Large intestine (tissue), 3 donors: Measurements from ENCODE around the gene TUBGCP2. TPM values are rescaled to one million over a fixed set of nuclear protein-coding genes. Genes with fewer than 3 reads are reported as not detected.

Source experiments
- DNase-seq, 2 donors: peaks; one replicate each; pipeline versions ENCODE4 v3.0.0 to v3.0.0-alpha.2; 2013
- H3K27ac ChIP-seq: one replicate; pipeline ENCODE4 v1.5.1; 2013; ENCODE audit warnings: low read length
- H3K27me3 ChIP-seq: 2 replicates; pipeline ENCODE4 v1.6.1; 2013; ENCODE audit warnings: low read length; ENCODE audit not compliant: control insufficient read depth, insufficient read depth
- H3K36me3 ChIP-seq: 2 replicates; pipeline ENCODE4 v1.6.1; 2013; ENCODE audit warnings: low read length; ENCODE audit not compliant: control insufficient read depth, insufficient read depth
- H3K4me1 ChIP-seq: one replicate; pipeline ENCODE4 v1.6.1; 2013; ENCODE audit warnings: low read length; ENCODE audit not compliant: control insufficient read depth, insufficient read depth
- H3K4me3 ChIP-seq: one replicate; pipeline ENCODE4 v1.5.1; 2013; ENCODE audit warnings: low read length
- H3K9me3 ChIP-seq: one replicate; pipeline ENCODE4 v1.6.1; 2013; ENCODE audit warnings: mild to moderate bottlenecking, low read depth, low read length, moderate library complexity; ENCODE audit not compliant: control insufficient read depth
- WGBS: methylation state at CpG from one replicate; pipeline ENCODE4 v1.1.5; 2013; ENCODE audit warnings: low lambda C conversion rate; ENCODE audit not compliant: insufficient coverage; 5-methylcytosine and 5-hydroxymethylcytosine counted together
- polyA plus RNA-seq: library from polyadenylated mRNA; unstranded; fragments of 120-200 nt; gene quantifications from one replicate; pipeline ENCODE4 v1.2.1, GENCODE V29; 2013

Gene TUBGCP2
- polyA plus RNA-seq, 1 donor = 53.2 TPM

- DNase-seq = no peak
- no peak overlapping the region for H3K27ac ChIP-seq
- no peaks in the 10 kb centered on the region for H3K27me3 ChIP-seq
- no peak overlapping the region for H3K4me3 ChIP-seq
- no CpG with 5 or more reads among the region's 24 CpGs for WGBS
- no peaks in the 10 kb centered on the region for H3K9me3 ChIP-seq
- H3K36me3 ChIP-seq = peaks cover 76% of the 10 kb centered on the region
- H3K4me1 ChIP-seq = no peaks in the 10 kb centered on the region
Observed at GRCh38 chr10:133289761-133290160, 18.9 kb downstream of the TUBGCP2 start.

GRCh38 chr10:133287832-133288500, 20.7 kb downstream of the TUBGCP2 start:
- WGBS = no CpG with 5 or more reads among the region's 46 CpGs
- Histone ChIP-seq H3K27ac (no peak overlapping the region), H3K36me3 (peaks cover 76% of the 10 kb centered on the region)

DNA sequence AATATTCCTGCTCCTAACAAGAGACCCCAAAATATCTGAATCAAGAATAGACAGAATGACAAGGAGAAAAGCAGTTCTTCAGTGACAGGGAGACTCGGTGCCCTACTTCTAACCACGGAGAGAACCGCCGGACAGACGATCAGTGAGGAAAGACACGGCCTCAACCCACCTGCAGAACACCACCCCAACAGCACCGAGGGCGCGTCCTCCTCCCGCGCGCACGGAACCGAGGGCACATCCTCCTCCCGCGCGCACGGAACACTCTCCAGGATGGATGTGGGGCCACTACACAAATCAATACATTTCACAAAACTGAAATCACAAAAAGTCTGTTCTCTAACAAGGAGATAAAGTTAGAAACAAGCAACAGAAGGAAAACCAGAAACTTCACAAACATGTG, 22.3 kb downstream of the TUBGCP2 start:
- H3K36me3 ChIP-seq = peaks cover 85% of the 10 kb centered on the region
- WGBS = no CpG with 5 or more reads among the region's 18 CpGs
- H3K4me1 ChIP-seq = no peaks in the 10 kb centered on the region

More at GRCh38 chr10:133287832-133288500, 20.7 kb downstream of the TUBGCP2 start:
- H3K4me3 ChIP-seq = no peak overlapping the region
- no peak for DNase-seq
- no peaks in the 10 kb centered on the region for H3K27me3 ChIP-seq
- no peaks in the 10 kb centered on the region for H3K9me3 ChIP-seq
- H3K4me1 ChIP-seq = no peaks in the 10 kb centered on the region

DNA sequence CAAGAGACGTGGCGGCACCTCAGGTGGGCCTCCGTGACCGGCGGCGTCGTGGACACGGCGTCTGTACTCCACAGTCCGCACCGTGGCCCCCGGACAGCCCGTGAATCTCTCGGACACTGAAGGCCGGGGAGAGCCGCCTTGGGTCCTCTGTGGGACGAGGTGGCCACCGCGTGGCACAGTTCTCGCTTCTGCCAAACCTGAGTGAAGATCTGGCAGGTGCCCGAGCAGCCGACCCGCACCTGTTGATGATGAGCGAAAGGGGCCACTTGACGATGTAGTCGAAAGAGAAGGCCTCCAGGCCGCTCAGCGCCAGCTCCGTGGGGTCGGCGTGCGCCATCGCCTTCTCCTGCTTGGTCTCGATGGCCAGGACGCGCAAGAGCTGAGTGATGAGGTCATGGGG, 23.5 kb downstream of the TUBGCP2 start:
- WGBS = no CpG with 5 or more reads among the region's 36 CpGs
- peaks cover 85% of the 10 kb centered on the region for H3K36me3 ChIP-seq
- DNase-seq = no peak
- no peak overlapping the region for H3K27ac ChIP-seq
- no peak overlapping the region for H3K4me3 ChIP-seq
- H3K27me3 ChIP-seq = no peaks in the 10 kb centered on the region
- H3K9me3 ChIP-seq = no peaks in the 10 kb centered on the region
- no peaks in the 10 kb centered on the region for H3K4me1 ChIP-seq

More for the DNA sequence above, 22.3 kb downstream of the TUBGCP2 start:
- H3K9me3 ChIP-seq = no peaks in the 10 kb centered on the region
- H3K27me3 ChIP-seq = no peaks in the 10 kb centered on the region
- H3K27ac ChIP-seq = no peak overlapping the region
- DNase-seq = no peak
- H3K4me3 ChIP-seq = no peak overlapping the region

- no peak for DNase-seq
- H3K27me3 ChIP-seq = no peaks in the 10 kb centered on the region
- no CpG with 5 or more reads among the region's 24 CpGs for whole genome bisulfite sequencing
- H3K4me3 ChIP-seq = no peak overlapping the region
- peaks cover 83% of the 10 kb centered on the region for H3K36me3 ChIP-seq
- no peaks in the 10 kb centered on the region for H3K4me1 ChIP-seq
- no peak overlapping the region for H3K27ac ChIP-seq
- H3K9me3 ChIP-seq = no peaks in the 10 kb centered on the region
Observed at GRCh38 chr10:133283931-133284330, 24.7 kb downstream of the TUBGCP2 start.

- H3K27me3 ChIP-seq = no peaks in the 10 kb centered on the region
- peaks cover 73% of the 10 kb centered on the region for H3K36me3 ChIP-seq
- H3K9me3 ChIP-seq = no peaks in the 10 kb centered on the region
- no peak for DNase-seq
- H3K4me3 ChIP-seq = no peak overlapping the region
- H3K4me1 ChIP-seq = peaks cover 5% of the 10 kb centered on the region
- WGBS = no CpG with 5 or more reads among the region's 24 CpGs
- H3K27ac ChIP-seq = no peak overlapping the region
Observed at GRCh38 chr10:133282846-133283390, 25.8 kb downstream of the TUBGCP2 start.

- H3K27me3 ChIP-seq = peaks cover 4% of the 10 kb centered on the region
- H3K36me3 ChIP-seq = peaks cover 70% of the 10 kb centered on the region
Observed at GRCh38 chr10:133281628-133282372, 26.9 kb downstream of the TUBGCP2 start.

DNA sequence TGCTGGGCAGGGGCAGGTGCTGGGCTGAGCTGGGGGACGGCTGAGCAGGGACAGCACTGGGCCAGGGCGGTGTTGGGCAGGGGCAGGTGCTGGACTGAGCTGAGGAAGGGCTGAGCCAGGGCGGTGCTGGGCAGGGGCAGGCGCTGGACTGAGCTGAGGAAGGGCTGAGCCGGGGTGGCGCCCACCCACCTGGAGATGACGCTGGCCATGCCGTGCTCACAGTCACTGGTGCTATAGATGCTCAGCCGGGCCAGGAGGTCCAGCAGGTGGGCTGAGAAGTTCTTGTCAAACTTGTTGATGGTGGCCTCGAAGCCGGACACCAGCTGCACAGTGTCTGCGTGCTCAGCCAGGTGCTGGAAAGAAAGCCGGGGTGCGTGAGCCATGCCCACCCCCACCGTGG, 27.6 kb downstream of the TUBGCP2 start:
- Histone ChIP-seq H3K27me3 (peaks cover 7% of the 10 kb centered on the region), H3K36me3 (peaks cover 63% of the 10 kb centered on the region), H3K9me3 (no peaks in the 10 kb centered on the region), H3K27ac (no peak overlapping the region), H3K4me3 (no peak overlapping the region), H3K4me1 (peaks cover 19% of the 10 kb centered on the region)
- no peak for DNase-seq
- 93% methylated on average over 3 of the region's 15 CpGs for WGBS

More at GRCh38 chr10:133281628-133282372, 26.9 kb downstream of the TUBGCP2 start:
- no peaks in the 10 kb centered on the region for H3K9me3 ChIP-seq
- no CpG with 5 or more reads among the region's 38 CpGs for WGBS
- no peak overlapping the region for H3K4me3 ChIP-seq
- H3K4me1 ChIP-seq = peaks cover 16% of the 10 kb centered on the region
- no peak for DNase-seq
- no peak overlapping the region for H3K27ac ChIP-seq

DNA sequence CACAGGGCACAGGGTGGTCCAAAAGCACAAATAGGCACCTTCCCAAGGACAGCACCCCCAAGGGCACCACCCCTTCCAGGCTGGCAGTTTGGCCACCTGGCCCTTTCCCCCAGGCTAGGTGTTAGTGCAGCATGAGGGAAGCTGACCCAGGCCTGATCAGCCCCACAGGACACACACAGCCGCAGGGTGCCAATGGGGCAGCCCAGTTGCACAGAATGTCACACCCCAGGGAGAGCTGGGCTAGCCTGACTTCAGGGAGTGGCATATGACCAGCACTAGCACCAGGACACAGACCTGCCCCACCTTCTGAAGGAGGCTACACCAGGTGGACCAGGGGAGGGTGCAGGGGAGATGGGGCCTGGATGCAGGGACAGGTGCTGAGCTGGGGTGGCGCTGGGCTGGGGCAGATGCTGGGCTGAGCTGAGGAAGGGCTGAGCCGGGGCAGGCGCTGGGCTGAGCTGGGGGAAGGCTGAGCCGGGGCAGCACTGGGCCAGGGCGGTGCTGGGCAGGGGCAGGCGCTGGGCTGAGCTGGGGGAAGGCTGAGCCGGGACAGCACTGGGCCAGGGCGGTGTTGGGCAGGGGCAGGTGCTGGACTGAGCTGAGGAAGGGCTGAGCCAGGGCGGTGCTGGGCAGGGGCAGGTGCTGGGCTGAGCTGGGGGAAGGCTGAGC, 28.1 kb downstream of the TUBGCP2 start:
- Histone ChIP-seq H3K4me3 (no peak overlapping the region), H3K27ac (no peak overlapping the region), H3K9me3 (no peaks in the 10 kb centered on the region), H3K36me3 (peaks cover 58% of the 10 kb centered on the region), H3K4me1 (peaks cover 22% of the 10 kb centered on the region), H3K27me3 (peaks cover 13% of the 10 kb centered on the region)
- no peak for DNase-seq
- no CpG with 5 or more reads among the region's 10 CpGs for WGBS
